Measurements from ENCODE around the gene RTTN. TPM values are rescaled to one million over a fixed set of nuclear protein-coding genes. Genes with fewer than 3 reads are reported as not detected.

The RTTN gene
- total and polyA plus RNA-seq, 2 of the 4 experiments (the other 2 are of a cell fraction) = 5.8 to 19.9 TPM

- Histone ChIP-seq H3K4me1 (ENCODE audit: control insufficient read depth, insufficient read depth, low read length) (peaks cover 9% of the 10 kb centered on the region), H3K9me3 (ENCODE audit: control insufficient read depth, insufficient read depth, low read length) (no peaks in the 10 kb centered on the region), H2BK15ac (ENCODE audit: low read depth, low read length) (peak overlapping the region; percentile 92; the same call in 2 of the 3 replicates), H3K14ac (replicated peaks; ENCODE audit: low read depth, low read length) (peak overlapping the region; percentile 70; the same call in 1 of the 2 replicates), H3K56ac (ENCODE audit: extremely low read depth, insufficient read depth, low read length) (no peak overlapping the region; the same call in 1 of the 2 replicates), H4K20me1 (ENCODE audit: insufficient read depth, low read length) (no peaks in the 10 kb centered on the region), H3K4me3 (ENCODE audit: insufficient read depth, low read depth, low read length) (no peak overlapping the region), H2AFZ (replicated peaks; ENCODE audit: low read length, poor library complexity) (no peak overlapping the region), H3K27ac (ENCODE audit: insufficient read depth, low read length) (peak overlapping the region; percentile 71; the same call in 1 of the 2 replicates), H3K23ac (ENCODE audit: low read depth, low read length) (peak overlapping the region; percentile 60; the same call in 1 of the 2 replicates), H3K27me3 (ENCODE audit: control insufficient read depth, insufficient read depth, low read length) (no peaks in the 10 kb centered on the region), H4K91ac (ENCODE audit: insufficient read depth, low read depth, low read length) (peak overlapping the region; percentile 60; the same call in 1 of the 2 replicates), H3K79me1 (ENCODE audit: low read depth in 1 of 2, low read length in 2 of 2) (peaks cover 0 to 5% of the 10 kb centered on the region in 2 experiments; a peak in 2 of 4 replicates), H2BK120ac (ENCODE audit: low read depth, low read length) (peak overlapping the region; percentile 82), H4K5ac (ENCODE audit: low read depth, low read length) (peak overlapping the region; percentile 2; the same call in 1 of the 2 replicates), H3K9me1 (ENCODE audit: insufficient read depth, low read length) (peaks cover 2% of the 10 kb centered on the region), H3K4me2 (ENCODE audit: low read depth, low read length) (no peak overlapping the region; the same call in 1 of the 2 replicates), H2BK5ac (ENCODE audit: low read depth, low read length, poor library complexity, severe bottlenecking) (peak overlapping the region; percentile 83), H3K9ac (ENCODE audit: low read depth, low read length) (no peak overlapping the region), H3K36me3 (ENCODE audit: control insufficient read depth, insufficient read depth, low read length) (no peaks in the 10 kb centered on the region), H4K8ac (ENCODE audit: low read depth in 2 of 2, low read length in 2 of 2) (peak overlapping the region; percentile 4 to 53; a peak in 2 of 4 replicates), H2AK5ac (ENCODE audit: low read depth, low read length) (no peak overlapping the region), H2AK9ac (replicated peaks; ENCODE audit: low read depth, low read length, poor library complexity) (no peak overlapping the region), H3K4ac (ENCODE audit: low read depth, low read length) (peak overlapping the region; percentile 70; the same call in 1 of the 2 replicates), H2BK20ac (ENCODE audit: low read depth, low read length) (peak overlapping the region; percentile 86), H3K18ac (ENCODE audit: low read depth, low read length) (peak overlapping the region; percentile 87; the same call in 1 of the 2 replicates)
- intact Hi-C loops (cut with micrococcal nuclease) (loop anchor here (2.0 kb wide), 1 partner anchor 19 kb away; no protein-coding TSS in a partner anchor), in situ Hi-C loops (cut with MboI; ENCODE audit: low sequenced_read_pairs) (no loop called here), dilution Hi-C loops (cut with HindIII; ENCODE audit: low sequenced_read_pairs, unreplicated experiment) (no loop called here)
- ChIA-PET POLR2A (ENCODE audit: unreplicated experiment) (no interaction called here), CTCF (no interaction called here)
- TF ChIP-seq ELK1 (IDR thresholded peaks at IDR 0.05; ENCODE audit: borderline replicate concordance, low read depth, low read length) (no peak), CEBPB (IDR thresholded peaks at IDR 0.05; ENCODE audit: low read depth, low read length) (no peak), MAFK (IDR thresholded peaks at IDR 0.05; ENCODE audit: low read depth, low read length) (0 out of 2 replicates have a peak, but pooled peaks have one; percentile 24)
- BruUV-seq (replicated peaks) = no TSS peak
- DNase-seq = no peak
- no CpG with 5 or more reads among the region's 2 CpGs for WGBS, 2 experiments (ENCODE audit: extremely low coverage in 2 of 2, insufficient read length in 1 of 2)
- no peak for ATAC-seq (ENCODE audit: low read depth)
These were observed 69.9 kb downstream of the RTTN start for GRCh38 chr18:70135604-70136003.
